Smooth muscle cell (in vitro differentiated cells): ENCODE results near the gene HDAC9. TPM values are rescaled to one million over a fixed set of nuclear protein-coding genes. Genes with fewer than 3 reads are reported as not detected.
"Not testable (repeated sequence)": the region's sequence is repeated elsewhere in the genome, so short reads cannot be mapped to it uniquely, and the experiment has no call there.

Experiments
- DNase-seq: peaks from one replicate; lab custom pipeline; 2025; ENCODE audit not compliant: unreplicated experiment; lab: John Stamatoyannopoulos, UW
- H2AFZ ChIP-seq: fragments of 200-600 bp; sonication (generic); 2 replicates; pipeline ENCODE4 v1.6.0; 2016; ENCODE audit warnings: antibody characterized with exemption, low read depth, mild to moderate bottlenecking
- H3F3A ChIP-seq: fragments of 200-600 bp; sonication (generic); 2 replicates; pipeline ENCODE4 v1.6.0; 2017; ENCODE audit warnings: antibody characterized with exemption, low read depth
- H3K27ac ChIP-seq: fragments of 200-600 bp; sonication (generic); 2 replicates; pipeline ENCODE4 v1.5.1; 2016; ENCODE audit warnings: low read depth, mild to moderate bottlenecking
- H3K27me3 ChIP-seq: fragments of 200-600 bp; sonication (generic); 2 replicates; pipeline ENCODE4 v1.6.1; 2016; ENCODE audit warnings: low read depth, mild to moderate bottlenecking
- H3K36me3 ChIP-seq: fragments of 200-600 bp; sonication (generic); 2 replicates; pipeline ENCODE4 v1.5.1; 2016; ENCODE audit warnings: low read depth
- H3K4me1 ChIP-seq: fragments of 200-600 bp; sonication (generic); 2 replicates; pipeline ENCODE4 v1.5.1; 2016; ENCODE audit warnings: low read depth
- H3K4me2 ChIP-seq: fragments of 200-600 bp; sonication (generic); 2 replicates; pipeline ENCODE4 v1.6.0; 2016; ENCODE audit warnings: mild to moderate bottlenecking
- H3K4me3 ChIP-seq: fragments of 200-600 bp; sonication (generic); 2 replicates; pipeline ENCODE4 v1.5.1; 2016; ENCODE audit warnings: mild to moderate bottlenecking
- H3K79me2 ChIP-seq: fragments of 200-600 bp; sonication (generic); 2 replicates; pipeline ENCODE4 v1.6.0; 2016; ENCODE audit warnings: low read depth, mild to moderate bottlenecking
- H3K9ac ChIP-seq: fragments of 200-600 bp; sonication (generic); 2 replicates; pipeline ENCODE4 v1.6.0; 2016; ENCODE audit warnings: low read depth
- H3K9me3 ChIP-seq: fragments of 200-600 bp; sonication (generic); replicated peaks from 2 replicates; pipeline ENCODE4 v1.5.1; 2016; ENCODE audit warnings: low read depth
- H4K20me1 ChIP-seq: fragments of 200-600 bp; sonication (generic); 2 replicates; pipeline ENCODE4 v1.6.0; 2016; ENCODE audit warnings: low read depth
- WGBS: methylation state at CpG from one replicate; pipeline ENCODE4 v1.1.7; 2016; ENCODE audit warnings: low lambda C conversion rate; 5-methylcytosine and 5-hydroxymethylcytosine counted together
- polyA plus RNA-seq: library from polyadenylated mRNA; unstranded; fragments of >200 nt; fragmentation: Nextera tagmentation; extraction: Ambion mirVana; gene quantifications from 2 replicates; pipeline ENCODE4 v1.2.1, GENCODE V29; 2016
- total RNA-seq: library from RNA; depleted of rRNA; stranded (reverse); fragments of >200 nt; gene quantifications from 2 replicates; pipeline ENCODE4 v1.2.3, GENCODE V29; 2014
- TF ChIP-seq, protein P1 (sequence below): fragments of 200-600 bp; sonication (generic); IDR thresholded peaks from 2 replicates; pipeline ENCODE4 v1.5.1; 2017; ENCODE audit warnings: borderline replicate concordance, mild to moderate bottlenecking, antibody characterized with exemption; ENCODE audit not compliant: insufficient read depth, poor library complexity, severe bottlenecking

HDAC9 gene
- total and polyA plus RNA-seq, 2 experiments from 2014 or later = 2.2 to 7.1 TPM

DNA sequence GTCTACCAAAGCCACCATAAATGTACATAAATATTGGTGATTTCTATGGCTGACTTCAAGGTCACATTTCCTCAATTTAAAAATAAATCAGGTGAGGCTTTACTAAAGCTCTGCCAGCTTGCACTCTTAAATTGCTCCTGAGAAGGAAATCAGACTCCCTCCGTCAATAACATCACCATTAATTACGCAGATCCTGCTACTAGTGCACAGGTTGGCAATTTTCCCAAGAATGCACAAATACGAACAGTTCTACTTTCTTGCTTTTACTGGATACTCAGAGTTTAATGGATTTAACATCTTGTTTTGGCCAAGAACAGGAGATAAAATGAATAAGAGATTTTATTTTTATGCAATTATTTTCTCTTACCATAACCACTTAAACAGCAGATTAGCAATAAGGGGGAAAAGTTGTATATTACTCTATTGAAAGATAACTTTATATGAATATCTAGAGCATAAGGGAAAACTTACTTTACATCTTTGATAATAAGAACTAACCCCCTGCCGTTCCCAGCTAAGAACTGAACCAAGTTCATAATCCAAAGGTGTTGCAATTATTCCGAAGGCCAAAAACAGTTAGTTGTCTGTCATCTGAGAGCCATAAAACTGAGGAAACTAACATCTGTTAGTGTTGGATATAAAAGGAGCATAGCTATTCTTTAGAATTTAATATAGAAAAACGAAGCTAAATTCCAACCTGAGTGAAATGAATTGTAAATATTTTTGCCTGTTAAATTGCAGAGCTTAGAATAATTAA lies 481.3 kb downstream of the HDAC9 start:
- H3F3A ChIP-seq = peaks cover 16% of the 10 kb centered on the region
- no peaks in the 10 kb centered on the region for H3K36me3 ChIP-seq
- H3K4me1 ChIP-seq = peaks cover 10% of the 10 kb centered on the region
- peak overlapping the region; percentile 79 for H3K4me2 ChIP-seq
- no peak overlapping the region for H2AFZ ChIP-seq
- H3K79me2 ChIP-seq = no peaks in the 10 kb centered on the region
- 91% methylated on average over 6 of the region's 6 CpGs for whole genome bisulfite sequencing
- H3K27ac ChIP-seq = peak overlapping the region; percentile 71
- no peaks in the 10 kb centered on the region for H4K20me1 ChIP-seq
- no peaks in the 10 kb centered on the region for H3K27me3 ChIP-seq
- H3K4me3 ChIP-seq = no peak overlapping the region
- TF ChIP-seq, protein P1, sequence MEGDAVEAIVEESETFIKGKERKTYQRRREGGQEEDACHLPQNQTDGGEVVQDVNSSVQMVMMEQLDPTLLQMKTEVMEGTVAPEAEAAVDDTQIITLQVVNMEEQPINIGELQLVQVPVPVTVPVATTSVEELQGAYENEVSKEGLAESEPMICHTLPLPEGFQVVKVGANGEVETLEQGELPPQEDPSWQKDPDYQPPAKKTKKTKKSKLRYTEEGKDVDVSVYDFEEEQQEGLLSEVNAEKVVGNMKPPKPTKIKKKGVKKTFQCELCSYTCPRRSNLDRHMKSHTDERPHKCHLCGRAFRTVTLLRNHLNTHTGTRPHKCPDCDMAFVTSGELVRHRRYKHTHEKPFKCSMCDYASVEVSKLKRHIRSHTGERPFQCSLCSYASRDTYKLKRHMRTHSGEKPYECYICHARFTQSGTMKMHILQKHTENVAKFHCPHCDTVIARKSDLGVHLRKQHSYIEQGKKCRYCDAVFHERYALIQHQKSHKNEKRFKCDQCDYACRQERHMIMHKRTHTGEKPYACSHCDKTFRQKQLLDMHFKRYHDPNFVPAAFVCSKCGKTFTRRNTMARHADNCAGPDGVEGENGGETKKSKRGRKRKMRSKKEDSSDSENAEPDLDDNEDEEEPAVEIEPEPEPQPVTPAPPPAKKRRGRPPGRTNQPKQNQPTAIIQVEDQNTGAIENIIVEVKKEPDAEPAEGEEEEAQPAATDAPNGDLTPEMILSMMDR = no peak
- no peak overlapping the region for H3K9ac ChIP-seq
- no peak for DNase-seq
- no peaks in the 10 kb centered on the region for H3K9me3 ChIP-seq

DNA sequence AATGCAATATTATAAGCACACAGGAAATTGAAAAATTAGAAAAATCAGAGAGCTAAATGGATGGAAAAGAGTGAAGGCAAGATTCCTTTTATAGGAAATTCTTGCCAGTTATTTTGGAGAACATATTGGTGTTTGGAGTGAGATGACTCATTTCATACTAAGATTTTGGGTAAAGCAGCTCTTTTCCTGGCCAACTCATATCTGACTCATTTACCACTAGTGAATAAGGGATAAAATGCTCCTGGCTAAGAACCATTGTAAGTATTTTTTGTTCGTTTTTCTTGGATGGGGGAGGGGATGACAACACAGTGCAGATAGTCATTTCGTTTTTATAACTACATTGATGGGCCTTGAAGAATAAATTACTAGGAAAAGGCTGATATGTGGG lies 482.6 kb downstream of the HDAC9 start:
- H3K4me2 ChIP-seq = peak overlapping the region; percentile 79
- no peak for DNase-seq
- H3K79me2 ChIP-seq = no peaks in the 10 kb centered on the region
- H3K4me1 ChIP-seq = peaks cover 10% of the 10 kb centered on the region
- H3K9ac ChIP-seq = peak overlapping the region; percentile 12
- peak overlapping the region; percentile 71 for H3K27ac ChIP-seq
- H3K36me3 ChIP-seq = no peaks in the 10 kb centered on the region
- peaks cover 16% of the 10 kb centered on the region for H3F3A ChIP-seq
- H2AFZ ChIP-seq = no peak overlapping the region
- no peak overlapping the region for H3K4me3 ChIP-seq
- no peaks in the 10 kb centered on the region for H3K27me3 ChIP-seq
- TF ChIP-seq, protein P1 = no peak
- H4K20me1 ChIP-seq = no peaks in the 10 kb centered on the region
- H3K9me3 ChIP-seq = no peaks in the 10 kb centered on the region
- WGBS = 16% methylated on average over 2 of the region's 2 CpGs

DNA sequence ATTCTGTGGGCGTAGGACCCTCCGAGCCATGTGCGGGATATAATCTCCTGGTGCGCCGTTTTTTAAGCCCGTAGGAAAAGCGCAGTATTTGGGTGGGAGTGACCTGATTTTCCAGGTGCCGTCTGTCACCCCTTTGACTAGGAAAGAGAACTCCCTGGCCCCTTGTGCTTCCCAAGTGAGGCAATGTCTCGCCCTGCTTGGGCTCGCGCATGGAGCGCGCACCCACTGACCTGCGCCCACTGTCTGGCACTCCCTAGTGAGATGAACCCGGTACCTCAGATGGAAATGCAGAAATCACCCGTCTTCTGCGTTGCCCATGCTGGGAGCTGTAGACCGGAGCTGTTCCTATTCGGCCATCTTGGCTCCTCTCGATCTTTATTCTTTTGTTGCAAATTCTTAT lies 495.2 kb downstream of the HDAC9 start:
- H4K20me1 ChIP-seq, H3K27me3 ChIP-seq, H3K4me1 ChIP-seq, H3K27ac ChIP-seq, H3K4me2 ChIP-seq, H3K4me3 ChIP-seq, H3K79me2 ChIP-seq, H3F3A ChIP-seq, H3K9ac ChIP-seq, H3K36me3 ChIP-seq, H3K9me3 ChIP-seq, H2AFZ ChIP-seq, DNase-seq: not testable (repeated sequence)
- 90% methylated on average over 20 of the region's 20 CpGs for WGBS

DNA sequence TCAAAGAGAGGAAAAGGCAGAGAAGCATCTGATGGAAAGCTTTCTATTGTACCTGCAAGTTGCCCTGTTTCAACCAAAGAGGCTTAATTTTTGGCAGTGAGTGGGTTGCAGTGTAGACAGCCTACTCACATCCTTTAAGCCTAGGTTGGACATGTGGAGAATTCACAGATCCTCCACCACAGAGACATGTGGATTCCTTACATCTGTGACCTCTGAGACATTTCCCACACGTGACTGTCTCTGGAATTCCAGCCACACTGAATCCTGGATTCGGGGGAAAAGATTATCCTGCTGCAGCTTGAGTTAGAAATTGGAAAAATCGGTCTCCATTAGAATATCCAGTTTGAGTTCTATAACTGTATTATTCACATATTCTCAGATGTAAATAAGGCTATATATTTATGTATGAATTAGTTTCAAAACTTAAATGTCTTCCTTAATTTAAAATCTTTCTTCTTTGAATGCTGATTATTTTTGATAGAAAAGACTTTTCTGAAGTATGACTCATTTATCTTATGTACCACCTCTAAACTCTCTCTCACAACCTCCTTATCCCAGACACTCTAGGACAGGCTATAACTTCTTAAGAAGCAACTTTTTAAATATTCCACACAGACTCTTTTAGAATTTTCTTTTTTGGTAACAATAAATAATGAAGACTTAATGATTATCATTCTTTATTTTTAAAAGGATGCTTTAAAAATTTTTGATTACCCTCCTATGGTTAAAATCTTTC lies 498.6 kb downstream of the HDAC9 start:
- no peak overlapping the region for H2AFZ ChIP-seq
- H3K4me1 ChIP-seq = no peaks in the 10 kb centered on the region
- no peaks in the 10 kb centered on the region for H3K27me3 ChIP-seq
- H3K27ac ChIP-seq = peak overlapping the region; percentile 65
- TF ChIP-seq, protein P1 = no peak
- no peaks in the 10 kb centered on the region for H4K20me1 ChIP-seq
- H3F3A ChIP-seq = no peaks in the 10 kb centered on the region
- no peak overlapping the region for H3K9ac ChIP-seq
- H3K79me2 ChIP-seq = no peaks in the 10 kb centered on the region
- H3K4me3 ChIP-seq = no peak overlapping the region
- no peak for DNase-seq
- H3K36me3 ChIP-seq = no peaks in the 10 kb centered on the region
- no peaks in the 10 kb centered on the region for H3K9me3 ChIP-seq
- H3K4me2 ChIP-seq = peak overlapping the region; percentile 59
- 29% methylated on average over 3 of the region's 3 CpGs for WGBS
